Liver (tissue), 3 donors: ENCODE measurements around the gene PAPPA.

ENCODE experiments used
- FOXA1 ChIP-seq: IDR thresholded peaks from 2 replicates; pipeline ENCODE4 v1.6.1; 2016; ENCODE audit warnings: antibody characterized with exemption
- GABPA ChIP-seq, 2 donors: IDR thresholded peaks in 1 of 2; conservative IDR thresholded peaks in 1 of 2; 2 replicates each; pipeline ENCODE4 v1.6.1; 2016; ENCODE audit warnings: antibody characterized with exemption in 2 of 2, mild to moderate bottlenecking in 1 of 2, moderate library complexity in 1 of 2
- TF ChIP-seq, protein P1 (sequence below): fragments of 150-350 bp; IDR thresholded peaks from 2 replicates; pipeline ENCODE4 v1.5.1; 2017; ENCODE audit warnings: improper control_type of control experiment, low read depth, low read length; ENCODE audit not compliant: missing input control
- TF ChIP-seq, protein P2 (sequence below): IDR thresholded peaks from 2 replicates; pipeline ENCODE4 v1.6.1; 2016; ENCODE audit warnings: antibody characterized with exemption
- donor health status: healthy.
- donor health status: healthy.

DNA sequence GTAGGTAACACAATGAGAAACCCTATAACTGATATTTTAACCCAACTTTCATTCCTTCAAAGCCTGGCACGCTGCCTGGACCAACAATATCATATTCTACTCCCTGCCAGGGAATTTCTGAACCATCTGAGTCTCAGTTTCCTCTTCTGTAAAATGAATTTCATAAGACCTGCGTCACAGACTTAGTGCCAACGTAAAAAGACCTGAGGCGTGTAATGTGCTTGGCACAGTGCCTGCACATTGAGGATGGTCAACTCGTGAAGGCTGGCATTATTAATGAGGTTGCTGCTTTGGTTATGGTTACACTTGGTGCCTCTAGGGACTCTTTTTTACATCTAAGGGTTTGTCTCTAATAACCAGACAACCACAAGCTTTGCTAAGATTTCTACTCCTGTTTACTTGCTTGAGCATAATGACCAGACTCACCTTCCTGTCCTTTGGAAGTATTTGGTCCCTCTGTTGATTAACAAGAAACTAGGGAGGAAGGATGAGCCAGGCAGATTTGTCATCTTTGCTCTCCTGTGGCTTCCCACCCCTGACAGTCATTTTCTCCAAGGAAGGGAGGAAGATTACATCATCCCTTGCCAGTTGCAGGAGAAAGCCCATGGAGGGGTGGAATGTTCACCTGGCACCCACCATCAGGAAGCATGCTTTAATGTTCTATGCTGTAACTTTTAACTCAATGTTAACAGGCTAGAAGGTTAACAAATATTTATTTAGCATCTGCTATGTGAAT is 79.0 kb downstream of the PAPPA start:
- TF ChIP-seq GABPA (IDR thresholded peaks at IDR 0.05 in 1 of 2, conservative IDR thresholded peaks at IDR 0.05 in 1 of 2) = no peak
- TF ChIP-seq, protein P1, sequence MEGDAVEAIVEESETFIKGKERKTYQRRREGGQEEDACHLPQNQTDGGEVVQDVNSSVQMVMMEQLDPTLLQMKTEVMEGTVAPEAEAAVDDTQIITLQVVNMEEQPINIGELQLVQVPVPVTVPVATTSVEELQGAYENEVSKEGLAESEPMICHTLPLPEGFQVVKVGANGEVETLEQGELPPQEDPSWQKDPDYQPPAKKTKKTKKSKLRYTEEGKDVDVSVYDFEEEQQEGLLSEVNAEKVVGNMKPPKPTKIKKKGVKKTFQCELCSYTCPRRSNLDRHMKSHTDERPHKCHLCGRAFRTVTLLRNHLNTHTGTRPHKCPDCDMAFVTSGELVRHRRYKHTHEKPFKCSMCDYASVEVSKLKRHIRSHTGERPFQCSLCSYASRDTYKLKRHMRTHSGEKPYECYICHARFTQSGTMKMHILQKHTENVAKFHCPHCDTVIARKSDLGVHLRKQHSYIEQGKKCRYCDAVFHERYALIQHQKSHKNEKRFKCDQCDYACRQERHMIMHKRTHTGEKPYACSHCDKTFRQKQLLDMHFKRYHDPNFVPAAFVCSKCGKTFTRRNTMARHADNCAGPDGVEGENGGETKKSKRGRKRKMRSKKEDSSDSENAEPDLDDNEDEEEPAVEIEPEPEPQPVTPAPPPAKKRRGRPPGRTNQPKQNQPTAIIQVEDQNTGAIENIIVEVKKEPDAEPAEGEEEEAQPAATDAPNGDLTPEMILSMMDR = no peak
- TF ChIP-seq, protein P2, sequence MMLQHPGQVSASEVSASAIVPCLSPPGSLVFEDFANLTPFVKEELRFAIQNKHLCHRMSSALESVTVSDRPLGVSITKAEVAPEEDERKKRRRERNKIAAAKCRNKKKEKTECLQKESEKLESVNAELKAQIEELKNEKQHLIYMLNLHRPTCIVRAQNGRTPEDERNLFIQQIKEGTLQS = no peak
- TF ChIP-seq FOXA1 = no peak
